ENCODE data around the gene PTGDS. TPM values are rescaled to one million over a fixed set of nuclear protein-coding genes. Genes with fewer than 3 reads are reported as not detected.

PTGDS gene
- total and polyA plus RNA-seq, 9 of the 15 experiments (the other 6 are each of a cell fraction or from before 2014, with no cell fraction given), result 0.46 to 7.1 (median 2.0) TPM

- CTCF ChIA-PET (ENCODE audit: low intra/inter-chr PET ratio), result no interaction called here
- no peak overlapping the region for H2AFZ ChIP-seq (ENCODE audit: low read depth, low read length)
- H3K9ac ChIP-seq (ENCODE audit: insufficient read depth in 1 of 2, low read depth in 2 of 2, low read length in 2 of 2), result peak overlapping the region in 1 of 2 experiments; percentile 26; a peak in 1 of 4 replicates
- ATAC-seq (no peak), DNase-seq (ENCODE audit: extremely low read depth in 1 of 4, low spot score in 3 of 4) (no peak), FAIRE-seq (no peak)
- H3K9me1 ChIP-seq (ENCODE audit: control insufficient read depth, insufficient read depth, low read length), result no peaks in the 10 kb centered on the region
- POLR2A ChIA-PET, result interaction anchor here (0.8 kb wide), 1 partner anchor 221 kb away, joined by 3 read pairs; the partner anchor contains the start of gene TUBB4B
- H3K27me3 ChIP-seq (ENCODE audit: control insufficient read depth in 2 of 2, insufficient read depth in 2 of 2, low read length in 2 of 2), result no peaks in the 10 kb centered on the region
- TF ChIP-seq PRDM10 (IDR thresholded peaks at IDR 0.05; ENCODE audit: partially characterized antibody) (peak; percentile 35), ZBTB33 (CRISPR knock-in tag; IDR thresholded peaks at IDR 0.05) (0 out of 2 replicates have a peak, but pooled peaks have one; percentile 55), ZNF174 (CRISPR knock-in tag; IDR thresholded peaks at IDR 0.05) (no peak)
- H3K4me3 ChIP-seq, result no peak overlapping the region
- intact Hi-C loops (cut with micrococcal nuclease) (no loop called here), in situ Hi-C loops (cut with MboI) (no loop called here)
- H3K27ac ChIP-seq (ENCODE audit: extremely low read depth, low read depth, low read length), result no peak overlapping the region
- no peak overlapping the region for H3K4me2 ChIP-seq (ENCODE audit: insufficient read depth, low read length)
- no peaks in the 10 kb centered on the region for H3K9me3 ChIP-seq (replicated peaks; ENCODE audit: control insufficient read depth, insufficient read depth, low read depth, low read length)
- H3K79me2 ChIP-seq (ENCODE audit: control insufficient read depth, insufficient read depth, low read length), result no peaks in the 10 kb centered on the region
- no peaks in the 10 kb centered on the region for H3K36me3 ChIP-seq (ENCODE audit: control insufficient read depth, insufficient read depth, low read length)
- 0 out of 2 replicates have a peak, but pooled peaks cover 5% of the 10 kb centered on the region for H4K20me1 ChIP-seq (replicated peaks; ENCODE audit: control insufficient read depth, insufficient read depth, low read length)
- peaks cover 4 to 78% of the 10 kb centered on the region in 2 experiments; a peak in 4 of 5 replicates for H3K4me1 ChIP-seq (replicated peaks in 1 of 2; ENCODE audit: control insufficient read depth in 2 of 2, insufficient read depth in 2 of 2, low read length in 2 of 2)
- WGBS (ENCODE audit: insufficient coverage, low coverage, missing lambda C conversion rate), result 40% methylated on average over 21 of the region's 34 CpGs
- BruUV-seq (replicated peaks), result no TSS peak
These were observed 42.8 kb downstream of the PTGDS start for GRCh38 chr9:137019891-137020683.
